ENCODE measurements around the gene ACAA1.
"Not testable (repeated sequence)": the region's sequence is repeated elsewhere in the genome, so short reads cannot be mapped to it uniquely, and the experiment has no call there.

The ACAA1 gene

GRCh38 chr3:38102444-38102814 lies 34.5 kb downstream of the ACAA1 start:
- H3K36me3 Mint-ChIP-seq = no peaks in the 10 kb centered on the region
- H3K4me1 Mint-ChIP-seq = no peaks in the 10 kb centered on the region
- CTCF ChIA-PET = interaction anchor here (0.7 kb wide), 1 partner anchor 13 kb away, joined by 3 read pairs; no protein-coding TSS in a partner anchor

GRCh38 chr3:38101811-38102443 lies 35.0 kb downstream of the ACAA1 start:
- CTCF ChIA-PET = interaction anchor here (0.7 kb wide), 1 partner anchor 13 kb away, joined by 3 read pairs; no protein-coding TSS in a partner anchor
- no peak overlapping the region for H3K4me3 Mint-ChIP-seq

More at GRCh38 chr3:38102444-38102814, 34.5 kb downstream of the ACAA1 start:
- Mint-ChIP-seq H3K27me3 (peaks cover 17% of the 10 kb centered on the region), H3K9me3 (peaks cover 2% of the 10 kb centered on the region), H3K4me3 (no peak overlapping the region), H3K27ac (no peak overlapping the region)
- DNase-seq = no peak

GRCh38 chr3:38100498-38100897 lies 36.4 kb downstream of the ACAA1 start:
- no peak for DNase-seq
- CTCF ChIA-PET = no interaction called here
- Mint-ChIP-seq H3K27me3 (peaks cover 23% of the 10 kb centered on the region), H3K4me1 (no peaks in the 10 kb centered on the region), H3K36me3 (no peaks in the 10 kb centered on the region), H3K9me3 (peaks cover 2% of the 10 kb centered on the region), H3K27ac (no peak overlapping the region), H3K4me3 (no peak overlapping the region)

More at GRCh38 chr3:38101811-38102443, 35.0 kb downstream of the ACAA1 start:
- no peak for DNase-seq
- H3K27me3 Mint-ChIP-seq = peaks cover 21% of the 10 kb centered on the region
- H3K4me1 Mint-ChIP-seq = no peaks in the 10 kb centered on the region
- no peak overlapping the region for H3K27ac Mint-ChIP-seq
- peaks cover 2% of the 10 kb centered on the region for H3K9me3 Mint-ChIP-seq
- no peaks in the 10 kb centered on the region for H3K36me3 Mint-ChIP-seq

- peaks cover 19% of the 10 kb centered on the region for H3K27me3 Mint-ChIP-seq
- H3K36me3 Mint-ChIP-seq = no peaks in the 10 kb centered on the region
- H3K4me3 Mint-ChIP-seq = no peak overlapping the region
- DNase-seq = no peak
- no peaks in the 10 kb centered on the region for H3K4me1 Mint-ChIP-seq
- no peak overlapping the region for H3K27ac Mint-ChIP-seq
- CTCF ChIA-PET = no interaction called here
- no peaks in the 10 kb centered on the region for H3K9me3 Mint-ChIP-seq
Observed at GRCh38 chr3:38099518-38099917, 37.4 kb downstream of the ACAA1 start.

GRCh38 chr3:38098376-38098723 lies 38.6 kb downstream of the ACAA1 start:
- Mint-ChIP-seq H3K27ac (no peak overlapping the region), H3K4me1 (no peaks in the 10 kb centered on the region), H3K9me3 (no peaks in the 10 kb centered on the region), H3K36me3 (no peaks in the 10 kb centered on the region), H3K27me3 (peaks cover 24% of the 10 kb centered on the region), H3K4me3 (no peak overlapping the region)
- CTCF ChIA-PET = no interaction called here
- peak; percentile 4 for DNase-seq

- H3K27me3 Mint-ChIP-seq = peaks cover 24% of the 10 kb centered on the region
- no peak overlapping the region for H3K4me3 Mint-ChIP-seq
- no peaks in the 10 kb centered on the region for H3K9me3 Mint-ChIP-seq
- no peak overlapping the region for H3K27ac Mint-ChIP-seq
- CTCF ChIA-PET = no interaction called here
- no peaks in the 10 kb centered on the region for H3K4me1 Mint-ChIP-seq
- no peaks in the 10 kb centered on the region for H3K36me3 Mint-ChIP-seq
- no peak for DNase-seq
Observed at GRCh38 chr3:38097446-38098375, 39.2 kb downstream of the ACAA1 start.

GRCh38 chr3:38095669-38096483 lies 41.1 kb downstream of the ACAA1 start:
- Mint-ChIP-seq H3K27me3 (peaks cover 17% of the 10 kb centered on the region), H3K4me1 (no peaks in the 10 kb centered on the region), H3K36me3 (no peaks in the 10 kb centered on the region), H3K4me3 (no peak overlapping the region), H3K27ac (no peak overlapping the region), H3K9me3 (no peaks in the 10 kb centered on the region)
- CTCF ChIA-PET = no interaction called here
- no peak for DNase-seq

- Mint-ChIP-seq H3K27ac (no peak overlapping the region), H3K9me3 (no peaks in the 10 kb centered on the region), H3K27me3 (peaks cover 17% of the 10 kb centered on the region), H3K36me3 (no peaks in the 10 kb centered on the region), H3K4me1 (no peaks in the 10 kb centered on the region), H3K4me3 (no peak overlapping the region)
- CTCF ChIA-PET = interaction anchor here (0.5 to 1.2 kb wide), 3 partner anchors 24 to 420 kb away, joined by 3 read pairs; no protein-coding TSS in a partner anchor
- no peak for DNase-seq
Observed at GRCh38 chr3:38094999-38095398, 41.9 kb downstream of the ACAA1 start.

- Mint-ChIP-seq H3K4me1 (no peaks in the 10 kb centered on the region), H3K27ac (no peak overlapping the region)
Observed at GRCh38 chr3:38090453-38090852, 46.5 kb downstream of the ACAA1 start.

GRCh38 chr3:38089163-38089562 lies 47.8 kb downstream of the ACAA1 start:
- H3K9me3 Mint-ChIP-seq = peaks cover 3% of the 10 kb centered on the region
- CTCF ChIA-PET = interaction anchor here (0.5 kb wide), 1 partner anchor 13 kb away, joined by 3 read pairs; no protein-coding TSS in a partner anchor
- H3K27me3 Mint-ChIP-seq = peaks cover 7% of the 10 kb centered on the region
- H3K36me3 Mint-ChIP-seq = peaks cover 2% of the 10 kb centered on the region
- H3K27ac Mint-ChIP-seq = no peak overlapping the region
- H3K4me3 Mint-ChIP-seq = no peak overlapping the region
- no peak for DNase-seq
- no peaks in the 10 kb centered on the region for H3K4me1 Mint-ChIP-seq

More at GRCh38 chr3:38090453-38090852, 46.5 kb downstream of the ACAA1 start:
- no peaks in the 10 kb centered on the region for H3K36me3 Mint-ChIP-seq
- no peaks in the 10 kb centered on the region for H3K9me3 Mint-ChIP-seq
- no peak overlapping the region for H3K4me3 Mint-ChIP-seq
- peaks cover 4% of the 10 kb centered on the region for H3K27me3 Mint-ChIP-seq
- DNase-seq = no peak
- CTCF ChIA-PET = no interaction called here

GRCh38 chr3:38088126-38089078 lies 48.5 kb downstream of the ACAA1 start:
- Mint-ChIP-seq H3K9me3 (peaks cover 7% of the 10 kb centered on the region), H3K4me3 (no peak overlapping the region), H3K4me1 (no peaks in the 10 kb centered on the region), H3K27me3 (peaks cover 5% of the 10 kb centered on the region), H3K27ac (no peak overlapping the region), H3K36me3 (peaks cover 3% of the 10 kb centered on the region)
- CTCF ChIA-PET = interaction anchor here (0.5 kb wide), 1 partner anchor 14 kb away, joined by 3 read pairs; no protein-coding TSS in a partner anchor
- DNase-seq = no peak

- H3K4me1 Mint-ChIP-seq, H3K36me3 Mint-ChIP-seq, H3K27me3 Mint-ChIP-seq, CTCF ChIA-PET, H3K27ac Mint-ChIP-seq, DNase-seq, H3K4me3 Mint-ChIP-seq: not testable (repeated sequence)
- peaks cover 14% of the 10 kb centered on the region for H3K9me3 Mint-ChIP-seq
Observed at GRCh38 chr3:38087278-38087677, 49.6 kb downstream of the ACAA1 start.

GRCh38 chr3:38086496-38086895 lies 50.4 kb downstream of the ACAA1 start:
- CTCF ChIA-PET = no interaction called here
- peaks cover 5% of the 10 kb centered on the region for H3K27me3 Mint-ChIP-seq
- no peak overlapping the region for H3K4me3 Mint-ChIP-seq
- peaks cover 3% of the 10 kb centered on the region for H3K36me3 Mint-ChIP-seq
- H3K27ac Mint-ChIP-seq = no peak overlapping the region
- H3K9me3 Mint-ChIP-seq = peaks cover 14% of the 10 kb centered on the region
- DNase-seq = no peak
- H3K4me1 Mint-ChIP-seq = no peaks in the 10 kb centered on the region

All from activated naive CD4-positive, alpha-beta T cell treated with anti-CD3 and anti-CD28 coated beads, Interleukin-2, amount 10 ng/mL, durations not matched to agents 7 days and 5 days (primary cell).